ENCODE data around the gene TMEM200A.
"Not testable (repeated sequence)": the region's sequence is repeated elsewhere in the genome, so short reads cannot be mapped to it uniquely, and the experiment has no call there.

The TMEM200A gene

GRCh38 chr6:130365166-130366106 lies at the start of gene TMEM200A:
TMEM200A (plus strand) TSS chr6:130366017; CDS start chr6:130440423, 74,406 bp downstream.
- no peak for DNase-seq (ENCODE audit: low read depth)

- DNase-seq (ENCODE audit: low read depth), result no peak
These were observed 44.9 kb upstream of the TMEM200A start for GRCh38 chr6:130320908-130321307.

GRCh38 chr6:130322673-130323268 lies 43.0 kb upstream of the TMEM200A start:
- DNase-seq (ENCODE audit: low read depth), result peak; percentile 15

GRCh38 chr6:130324657-130325056 lies 41.2 kb upstream of the TMEM200A start:
- no peak for DNase-seq (ENCODE audit: low read depth)

- DNase-seq (ENCODE audit: low read depth), result no peak
These were observed 39.3 kb upstream of the TMEM200A start for GRCh38 chr6:130326496-130326895.

GRCh38 chr6:130337534-130337933 lies 28.3 kb upstream of the TMEM200A start:
- no peak for DNase-seq (ENCODE audit: low read depth)

GRCh38 chr6:130346324-130346723 lies 19.5 kb upstream of the TMEM200A start:
- not testable (repeated sequence) for DNase-seq (ENCODE audit: low read depth)

- DNase-seq (ENCODE audit: low read depth), result no peak
These were observed 11.5 kb upstream of the TMEM200A start for GRCh38 chr6:130354322-130354721.

GRCh38 chr6:130355572-130355971 lies 10.2 kb upstream of the TMEM200A start:
- DNase-seq (ENCODE audit: low read depth), result no peak

- no peak for DNase-seq (ENCODE audit: low read depth)
These were observed 8.4 kb upstream of the TMEM200A start for GRCh38 chr6:130357436-130357835.

GRCh38 chr6:130359736-130360135 lies 6.1 kb upstream of the TMEM200A start:
- DNase-seq (ENCODE audit: low read depth), result no peak

- no peak for DNase-seq (ENCODE audit: low read depth)
These were observed 3.7 kb upstream of the TMEM200A start for GRCh38 chr6:130362128-130362527.

GRCh38 chr6:130364224-130364780 lies 1.5 kb upstream of the TMEM200A start:
- no peak for DNase-seq (ENCODE audit: low read depth)

GRCh38 chr6:130366107-130367005 lies 539 bp downstream of the TMEM200A start:
- no peak for DNase-seq (ENCODE audit: low read depth)

- DNase-seq (ENCODE audit: low read depth), result no peak
These were observed 1.9 kb downstream of the TMEM200A start for GRCh38 chr6:130367767-130368166.

GRCh38 chr6:130368576-130368975 lies 2.8 kb downstream of the TMEM200A start:
- no peak for DNase-seq (ENCODE audit: low read depth)

- no peak for DNase-seq (ENCODE audit: low read depth)
These were observed 4.0 kb downstream of the TMEM200A start for GRCh38 chr6:130369831-130370230.

- no peak for DNase-seq (ENCODE audit: low read depth)
These were observed 6.2 kb downstream of the TMEM200A start for GRCh38 chr6:130371921-130372420.

GRCh38 chr6:130372786-130373185 lies 7.0 kb downstream of the TMEM200A start:
- DNase-seq (ENCODE audit: low read depth), result no peak

- no peak for DNase-seq (ENCODE audit: low read depth)
These were observed 8.2 kb downstream of the TMEM200A start for GRCh38 chr6:130373992-130374391.

- no peak for DNase-seq (ENCODE audit: low read depth)
These were observed 11.1 kb downstream of the TMEM200A start for GRCh38 chr6:130376936-130377335.

- no peak for DNase-seq (ENCODE audit: low read depth)
These were observed 11.6 kb downstream of the TMEM200A start for GRCh38 chr6:130377371-130377770.

Measured in CMK (cell line).